GM18951 (cell line): Measurements from ENCODE around the gene C16orf96.

Source experiments
- POLR2A ChIP-seq: IDR thresholded peaks from 4 replicates; pipeline ENCODE4 v1.6.1; 2011; ENCODE audit warnings: mild to moderate bottlenecking; ENCODE audit not compliant: insufficient read length, insufficient read depth; ENCODE audit errors: extremely low read depth
- in situ Hi-C: fragments of 300-500 bp; cut with MboI; formaldehyde crosslinking; loops from one replicate; pipeline ENCODE4 v1.12.0; 2022; ENCODE audit warnings: low sequenced_read_pairs, mixed read lengths, inconsistent platforms; ENCODE audit not compliant: unreplicated experiment

The C16orf96 gene

DNA sequence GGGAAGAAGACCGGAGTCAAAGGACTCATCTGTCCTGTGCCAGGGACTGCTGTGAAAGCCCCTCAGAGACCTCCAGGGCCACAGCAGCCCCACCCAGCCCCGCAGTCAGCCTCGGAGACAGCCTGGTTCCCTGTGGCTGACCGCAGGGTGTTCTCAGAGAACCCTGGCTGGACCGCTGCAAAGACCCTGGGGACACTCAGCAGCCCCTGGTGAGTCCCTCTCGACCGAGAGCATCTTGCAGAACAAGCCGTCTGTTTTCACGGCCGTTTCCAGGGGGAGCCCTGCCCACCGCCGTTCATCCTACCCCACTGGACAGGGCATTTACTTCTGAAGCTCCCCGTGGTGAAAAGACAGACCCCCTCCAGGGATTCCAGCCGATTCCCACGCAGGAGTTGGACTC lies 48.3 kb downstream of the C16orf96 start:
- no peak for TF ChIP-seq POLR2A
- in situ Hi-C loops: no loop called here

GRCh38 chr16:4606354-4606753 lies 50.2 kb downstream of the C16orf96 start:
- no peak for TF ChIP-seq POLR2A
- in situ Hi-C loops: no loop called here

- in situ Hi-C loops: no loop called here
- TF ChIP-seq POLR2A: no peak
These were observed 51.9 kb downstream of the C16orf96 start for GRCh38 chr16:4607841-4608703.

- in situ Hi-C loops: no loop called here
- no peak for TF ChIP-seq POLR2A
These were observed 52.5 kb downstream of the C16orf96 start for GRCh38 chr16:4608704-4608980.

GRCh38 chr16:4609200-4610010 lies 53.3 kb downstream of the C16orf96 start:
- in situ Hi-C loops: no loop called here
- TF ChIP-seq POLR2A: no peak

DNA sequence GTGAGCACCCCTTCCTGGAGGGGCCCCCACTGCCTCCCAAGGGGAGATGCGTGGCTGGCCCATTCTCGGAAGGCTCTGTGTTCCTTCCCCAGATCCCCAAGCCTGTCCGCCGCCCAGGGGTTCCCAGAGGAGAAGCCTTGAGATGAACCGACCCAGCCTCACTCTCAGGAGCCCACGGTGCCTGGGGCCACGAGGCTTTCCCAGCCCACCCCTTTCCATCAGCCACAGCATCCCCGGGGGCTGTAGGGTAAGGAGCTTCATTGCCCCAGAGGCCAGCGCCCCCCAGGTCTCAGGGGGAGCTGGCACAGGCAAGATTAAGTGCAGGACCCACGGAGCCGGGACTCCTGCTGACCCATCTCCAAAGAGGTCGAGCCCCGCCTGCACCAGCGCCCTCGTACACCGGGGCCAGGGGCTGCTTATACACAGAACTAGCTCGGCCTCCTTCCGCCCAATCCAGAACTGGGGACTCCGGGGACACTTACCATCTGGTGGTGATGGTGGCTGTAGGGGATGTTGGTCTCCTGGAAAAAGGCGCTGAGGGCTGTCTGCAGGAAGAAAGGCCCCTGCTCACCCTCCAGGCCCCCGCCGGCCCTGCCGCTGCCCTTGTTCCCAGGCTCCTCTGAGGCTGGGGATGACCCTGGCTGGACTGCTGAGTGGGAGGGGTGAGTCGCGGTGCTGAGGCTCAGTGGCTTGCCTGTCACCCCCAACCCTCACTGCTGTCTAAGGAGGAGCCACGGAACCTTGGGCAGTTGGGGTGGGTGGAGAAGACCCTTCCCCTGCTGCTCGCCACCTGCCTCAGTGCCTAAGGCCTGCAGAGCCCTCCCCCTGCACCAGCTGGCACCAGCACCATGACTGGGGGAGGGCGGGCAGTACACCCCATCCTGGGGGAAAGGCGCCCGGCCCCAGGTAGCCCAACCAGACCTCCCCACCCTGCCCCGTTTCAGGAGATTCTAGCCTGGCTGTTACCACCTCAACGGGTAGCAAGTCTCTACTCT lies 54.2 kb downstream of the C16orf96 start:
- TF ChIP-seq POLR2A: no peak
- in situ Hi-C loops: no loop called here

GRCh38 chr16:4611337-4612021 lies 55.3 kb downstream of the C16orf96 start:
- in situ Hi-C loops: no loop called here
- no peak for TF ChIP-seq POLR2A

DNA sequence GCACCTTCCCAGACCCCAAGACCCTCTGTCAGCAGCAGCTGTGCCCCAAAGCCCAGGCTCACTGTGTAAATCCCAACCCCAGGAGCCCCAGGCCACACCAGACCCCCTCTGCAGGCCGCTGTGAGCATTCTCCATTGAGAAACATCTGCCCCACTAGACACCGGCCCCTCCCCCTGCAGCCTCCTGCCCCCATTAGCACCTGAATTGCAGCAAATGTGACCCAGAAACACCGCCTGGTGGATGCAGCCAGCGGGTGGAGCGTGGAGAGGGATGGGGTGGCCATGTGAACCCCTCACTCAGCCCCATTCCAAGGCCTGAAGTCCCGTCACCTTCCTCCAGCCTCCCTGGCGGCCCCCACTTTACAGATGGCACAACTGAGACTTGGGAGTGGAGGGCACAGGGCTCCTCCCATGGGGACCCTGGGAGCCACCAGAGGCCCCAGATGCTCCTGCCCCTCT lies 56.4 kb downstream of the C16orf96 start:
- in situ Hi-C loops: no loop called here
- no peak for TF ChIP-seq POLR2A

DNA sequence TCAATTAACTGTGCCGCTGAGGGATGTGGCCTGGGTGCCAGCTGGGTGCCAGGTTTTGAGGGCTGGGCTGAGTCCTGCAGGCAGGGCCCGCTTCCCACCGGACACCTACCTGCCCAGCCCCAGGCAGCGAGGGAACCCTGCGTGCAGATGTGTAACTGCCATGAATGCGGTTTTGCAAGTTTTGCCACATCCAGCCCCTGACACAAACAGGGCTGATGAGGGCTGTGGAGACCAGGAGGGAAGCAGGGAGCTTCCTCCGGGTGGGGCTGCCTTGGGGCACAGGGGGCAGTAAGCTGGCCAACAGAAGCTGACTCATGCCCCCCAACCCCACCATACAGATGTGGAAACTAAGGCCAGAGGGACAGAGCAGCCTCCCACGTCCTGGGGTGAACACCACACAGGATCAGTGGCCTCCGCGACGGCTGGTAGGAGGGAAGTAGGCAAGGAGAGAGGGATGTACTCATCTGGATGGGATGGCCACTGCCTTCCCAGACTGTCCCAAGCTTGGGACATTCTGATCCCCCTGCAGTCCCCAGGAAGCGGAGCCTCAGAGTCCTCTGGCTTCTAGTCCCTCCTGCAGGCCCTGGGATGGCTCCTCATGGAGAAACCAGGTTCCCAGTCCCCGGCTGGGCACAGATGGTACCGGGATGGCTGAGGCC lies 57.0 kb downstream of the C16orf96 start:
- in situ Hi-C loops: no loop called here

DNA sequence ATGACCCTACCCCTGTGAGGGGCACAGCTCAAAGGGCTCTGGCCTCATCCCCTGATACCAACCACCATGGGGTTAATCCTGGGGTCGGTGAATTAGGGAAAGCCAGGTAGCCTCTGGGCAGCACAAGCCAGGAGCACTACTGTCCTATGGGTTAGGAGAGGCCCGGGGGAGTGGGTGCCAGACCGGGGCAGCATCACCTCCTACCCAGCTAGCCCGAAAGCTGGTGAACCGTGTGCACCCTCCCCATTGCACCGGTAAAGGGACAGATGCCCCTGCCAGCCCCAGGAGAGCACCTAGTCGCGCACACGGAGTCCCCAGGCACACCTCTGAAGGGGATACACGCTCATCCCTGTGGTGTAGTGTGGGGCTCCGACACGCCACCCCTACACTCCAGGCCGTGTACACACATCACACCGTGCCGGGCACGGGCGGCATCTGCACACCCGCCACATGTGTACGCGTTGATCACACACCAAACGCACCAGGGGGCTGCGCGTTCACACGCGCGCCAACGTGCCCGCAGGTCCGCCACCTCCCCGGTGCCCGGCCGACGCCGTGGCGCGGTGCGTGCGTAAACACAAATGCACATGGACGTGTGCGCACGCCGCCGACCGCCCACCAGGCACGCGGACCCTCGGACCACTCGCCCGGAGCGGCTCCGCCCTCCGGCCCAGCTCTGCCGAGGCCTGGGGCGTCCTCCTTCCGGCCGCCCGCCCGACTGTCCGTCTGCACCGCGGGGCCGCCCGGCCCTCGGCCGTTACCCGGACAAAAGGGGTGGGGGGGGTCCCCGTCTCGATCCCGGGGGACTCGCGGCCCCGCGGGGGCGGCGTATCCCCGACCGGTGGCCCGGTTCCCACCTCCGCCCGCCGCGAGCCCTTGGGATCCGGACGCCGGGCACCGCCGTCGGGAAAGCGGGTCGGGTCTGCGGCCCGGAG lies 57.8 kb downstream of the C16orf96 start:
- in situ Hi-C loops: no loop called here
- no peak for TF ChIP-seq POLR2A

More for the DNA sequence above, 57.0 kb downstream of the C16orf96 start:
- TF ChIP-seq POLR2A: no peak
